K562 (cell line): ENCODE data around the gene DENND1A.

Source experiments
- CTCF ChIP-seq, 3 experiments: IDR thresholded peaks in 2 of 3; conservative IDR thresholded peaks in 1 of 3; 2 replicates each; pipeline ENCODE4 v1.5.1; 2011 to 2012; ENCODE audit warnings: low read length in 3 of 3, mild to moderate bottlenecking in 3 of 3, control low read depth in 2 of 3, improper control_type of control experiment in 1 of 3, inconsistent platforms in 1 of 3, low read depth in 1 of 3, mixed read lengths in 1 of 3, moderate library complexity in 1 of 3; ENCODE audit not compliant: insufficient read depth in 2 of 3
- ZZZ3 ChIP-seq: fragments of 450-650 bp; IDR thresholded peaks from 2 replicates; pipeline ENCODE4 v1.6.1; 2016; ENCODE audit warnings: antibody characterized with exemption, mild to moderate bottlenecking, moderate library complexity

- TF ChIP-seq ZZZ3 (no peak), CTCF (IDR thresholded peaks at IDR 0.05 in 2 of 3, conservative IDR thresholded peaks at IDR 0.05 in 1 of 3; ENCODE audit: insufficient read depth in 2 of 3, low read depth in 1 of 3, low read length in 3 of 3) (no peak)
These were observed 389.5 kb downstream of the DENND1A start for GRCh38 chr9:123540457-123540856.
